ENCODE results near the gene CLCA1.

DNA sequence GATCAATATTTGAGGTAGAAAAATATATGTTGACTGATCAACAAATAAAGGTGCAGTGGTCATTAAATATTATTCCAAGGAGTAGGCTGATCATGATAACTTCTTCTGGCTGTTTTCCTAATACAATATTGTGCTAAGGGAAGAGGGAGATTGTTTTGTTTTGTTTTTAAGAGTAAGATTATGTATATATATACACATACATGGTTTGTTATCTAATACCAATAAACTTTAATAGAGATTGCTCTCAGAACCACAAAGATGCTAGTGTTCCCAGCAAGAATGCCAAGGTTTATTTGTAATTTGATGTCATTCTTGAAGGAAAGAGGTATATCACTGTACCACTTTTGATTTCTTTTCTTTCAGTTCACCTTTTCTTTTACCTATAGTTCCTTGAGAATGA lies 34.7 kb upstream of the CLCA1 start:
- TF ChIP-seq CTCF (IDR thresholded peaks at IDR 0.05) (no peak), POLR2A (IDR thresholded peaks at IDR 0.05) (no peak)

All from lower leg skin (tissue), 3 donors.